Measurements from ENCODE around the gene REG3G.

Gene REG3G

GRCh38 chr2:79025421-79025820 is at the start of gene REG3G:
REG3G (plus strand) TSS chr2:79025702; CDS start chr2:79026094, 392 bp downstream.
- no peak for DNase-seq (ENCODE audit: low read depth)

- DNase-seq (ENCODE audit: low read depth), result no peak
These were observed 47.8 kb upstream of the REG3G start for GRCh38 chr2:78977661-78978145.

- DNase-seq (ENCODE audit: low read depth), result no peak
These were observed 47.2 kb upstream of the REG3G start for GRCh38 chr2:78978340-78978739.

GRCh38 chr2:78979380-78980151 is 45.9 kb upstream of the REG3G start:
- no peak for DNase-seq (ENCODE audit: low read depth)

- DNase-seq (ENCODE audit: low read depth), result no peak
These were observed 45.4 kb upstream of the REG3G start for GRCh38 chr2:78980152-78980465.

GRCh38 chr2:78980871-78981270 is 44.6 kb upstream of the REG3G start:
- DNase-seq (ENCODE audit: low read depth), result no peak

GRCh38 chr2:78982638-78983330 is 42.7 kb upstream of the REG3G start:
- DNase-seq (ENCODE audit: low read depth), result no peak

GRCh38 chr2:78984386-78984785 is 41.1 kb upstream of the REG3G start:
- peak; percentile 12 for DNase-seq (ENCODE audit: low read depth)

- no peak for DNase-seq (ENCODE audit: low read depth)
These were observed 39.9 kb upstream of the REG3G start for GRCh38 chr2:78985558-78985957.

GRCh38 chr2:78989051-78989450 is 36.5 kb upstream of the REG3G start:
- no peak for DNase-seq (ENCODE audit: low read depth)

- DNase-seq (ENCODE audit: low read depth), result no peak
These were observed 33.1 kb upstream of the REG3G start for GRCh38 chr2:78992451-78992806.

- no peak for DNase-seq (ENCODE audit: low read depth)
These were observed 32.5 kb upstream of the REG3G start for GRCh38 chr2:78992807-78993517.

- no peak for DNase-seq (ENCODE audit: low read depth)
These were observed 31.9 kb upstream of the REG3G start for GRCh38 chr2:78993518-78994148.

- no peak for DNase-seq (ENCODE audit: low read depth)
These were observed 30.7 kb upstream of the REG3G start for GRCh38 chr2:78994789-78995188.

- DNase-seq (ENCODE audit: low read depth), result no peak
These were observed 26.1 kb upstream of the REG3G start for GRCh38 chr2:78999406-78999805.

- no peak for DNase-seq (ENCODE audit: low read depth)
These were observed 25.4 kb upstream of the REG3G start for GRCh38 chr2:79000008-79000576.

- no peak for DNase-seq (ENCODE audit: low read depth)
These were observed 24.2 kb upstream of the REG3G start for GRCh38 chr2:79001285-79001684.

- no peak for DNase-seq (ENCODE audit: low read depth)
These were observed 20.8 kb upstream of the REG3G start for GRCh38 chr2:79004680-79005079.

GRCh38 chr2:79005216-79005615 is 20.3 kb upstream of the REG3G start:
- DNase-seq (ENCODE audit: low read depth), result no peak

- no peak for DNase-seq (ENCODE audit: low read depth)
These were observed 16.1 kb upstream of the REG3G start for GRCh38 chr2:79009388-79009787.

- DNase-seq (ENCODE audit: low read depth), result no peak
These were observed 14.0 kb upstream of the REG3G start for GRCh38 chr2:79011496-79011895.

- no peak for DNase-seq (ENCODE audit: low read depth)
These were observed 11.9 kb upstream of the REG3G start for GRCh38 chr2:79013629-79014028.

Measured in HS-27A (cell line).